H9 (cell line): ENCODE results near the gene ERI3. TPM values are rescaled to one million over a fixed set of nuclear protein-coding genes. Genes with fewer than 3 reads are reported as not detected.

Experiments used
- DNase-seq: peaks from one replicate; pipeline ENCODE4 v3.0.0-alpha.2; 2017
- H2AFZ ChIP-seq: one replicate; pipeline ENCODE4 v1.6.1; 2013; ENCODE audit warnings: mild to moderate bottlenecking, low read length, control low read depth, moderate library complexity
- H2AK5ac ChIP-seq: 2 replicates; pipeline ENCODE4 v1.6.1; 2013; ENCODE audit warnings: low read length, control low read depth, mixed read lengths; ENCODE audit not compliant: insufficient read length
- H2BK120ac ChIP-seq: one replicate; pipeline ENCODE4 v1.6.1; 2013; ENCODE audit warnings: low read depth, mild to moderate bottlenecking, low read length, control low read depth, inconsistent platforms; ENCODE audit not compliant: poor library complexity, severe bottlenecking
- H2BK12ac ChIP-seq: 2 replicates; pipeline ENCODE4 v1.6.1; 2013; ENCODE audit warnings: low read length, control low read depth, mixed read lengths, low read depth; ENCODE audit not compliant: insufficient read length
- H2BK15ac ChIP-seq: 2 replicates; pipeline ENCODE4 v1.6.1; 2013; ENCODE audit warnings: low read depth, low read length, control low read depth
- H2BK20ac ChIP-seq: one replicate; pipeline ENCODE4 v1.6.1; 2013; ENCODE audit warnings: low read depth, mild to moderate bottlenecking, low read length, control low read depth, inconsistent platforms; ENCODE audit not compliant: poor library complexity, severe bottlenecking
- H2BK5ac ChIP-seq: 2 replicates; pipeline ENCODE4 v1.6.1; 2013; ENCODE audit warnings: low read length, control low read depth, mixed read lengths; ENCODE audit not compliant: insufficient read length
- H3K14ac ChIP-seq: 2 replicates; pipeline ENCODE4 v1.6.1; 2013; ENCODE audit warnings: low read length, control low read depth; ENCODE audit not compliant: insufficient read depth
- H3K18ac ChIP-seq: 2 replicates; pipeline ENCODE4 v1.6.1; 2013; ENCODE audit warnings: low read depth, mild to moderate bottlenecking, mixed read lengths, low read length, control low read depth; ENCODE audit not compliant: insufficient read length
- H3K23ac ChIP-seq: 2 replicates; pipeline ENCODE4 v1.6.1; 2013; ENCODE audit warnings: low read length, control low read depth, mixed read lengths, low read depth; ENCODE audit not compliant: insufficient read length
- H3K23me2 ChIP-seq: 2 replicates; pipeline ENCODE4 v1.6.1; 2013; ENCODE audit warnings: low read depth, mild to moderate bottlenecking, mixed read lengths, low read length, control low read depth; ENCODE audit not compliant: insufficient read length, poor library complexity, severe bottlenecking
- H3K27ac ChIP-seq: 2 replicates; pipeline ENCODE4 v1.5.1; 2013; ENCODE audit warnings: low read length, control low read depth, mixed read lengths, low read depth; ENCODE audit not compliant: insufficient read length
- H3K27me3 ChIP-seq: 2 replicates; pipeline ENCODE4 v1.6.1; 2013; ENCODE audit warnings: low read length, control low read depth, inconsistent platforms; ENCODE audit not compliant: insufficient read depth
- H3K4ac ChIP-seq: 2 replicates; pipeline ENCODE4 v1.6.1; 2013; ENCODE audit warnings: low read depth, mild to moderate bottlenecking, control low read depth, inconsistent platforms, low read length, moderate library complexity
- H3K4me1 ChIP-seq: 2 replicates; pipeline ENCODE4 v1.6.1; 2013; ENCODE audit warnings: low read length, control low read depth, inconsistent platforms; ENCODE audit not compliant: insufficient read depth
- H3K4me2 ChIP-seq: 2 replicates; pipeline ENCODE4 v1.6.1; 2013; ENCODE audit warnings: low read length, control low read depth, mixed read lengths; ENCODE audit not compliant: insufficient read length, insufficient read depth
- H3K56ac ChIP-seq: 2 replicates; pipeline ENCODE4 v1.6.1; 2013; ENCODE audit warnings: low read depth, mild to moderate bottlenecking, mixed read lengths, low read length, control low read depth; ENCODE audit not compliant: insufficient read length
- H3K79me1 ChIP-seq: 2 replicates; pipeline ENCODE4 v1.6.1; 2013; ENCODE audit warnings: low read depth, mild to moderate bottlenecking, moderate library complexity, low read length, control low read depth, inconsistent platforms; ENCODE audit not compliant: insufficient read depth, poor library complexity, severe bottlenecking
- H3K79me2 ChIP-seq: 2 replicates; pipeline ENCODE4 v1.6.1; 2013; ENCODE audit warnings: low read length, control low read depth, inconsistent platforms; ENCODE audit not compliant: insufficient read depth
- H3K9ac ChIP-seq: 2 replicates; pipeline ENCODE4 v1.6.1; 2013; ENCODE audit warnings: low read length, control low read depth, mixed read lengths; ENCODE audit not compliant: insufficient read length; ENCODE audit errors: extremely low read depth
- H3K9me3 ChIP-seq: one replicate; pipeline ENCODE4 v1.6.1; 2013; ENCODE audit warnings: low read depth, low read length, inconsistent platforms; ENCODE audit not compliant: control insufficient read depth
- H3T11ph ChIP-seq: one replicate; pipeline ENCODE4 v1.6.1; 2013; ENCODE audit warnings: mild to moderate bottlenecking, low read length, control low read depth, inconsistent platforms
- H4K20me1 ChIP-seq: one replicate; pipeline ENCODE4 v1.6.1; 2013; ENCODE audit not compliant: control insufficient read depth, insufficient read length, insufficient read depth
- H4K5ac ChIP-seq: 2 replicates; pipeline ENCODE4 v1.6.1; 2013; ENCODE audit warnings: low read depth, mild to moderate bottlenecking, mixed read lengths, low read length, control low read depth; ENCODE audit not compliant: insufficient read length
- H4K8ac ChIP-seq: replicated peaks from 2 replicates; pipeline ENCODE4 v1.6.1; 2013; ENCODE audit warnings: low read length, control low read depth, mixed read lengths, low read depth; ENCODE audit not compliant: insufficient read length
- H4K91ac ChIP-seq: 2 replicates; pipeline ENCODE4 v1.6.1; 2013; ENCODE audit warnings: low read depth, mild to moderate bottlenecking, moderate library complexity, mixed read lengths, low read length, control low read depth; ENCODE audit not compliant: insufficient read length
- H3K27ac Mint-ChIP-seq, 3 experiments: 2 replicates in 2 of 3; 3 replicates in 1 of 3; pipeline ENCODE4 v1.8.0; 2020 to 2021; ENCODE audit warnings: mixed read lengths in 3 of 3, mild to moderate bottlenecking in 1 of 3, moderate library complexity in 1 of 3
- H3K27me3 Mint-ChIP-seq: 2 replicates; pipeline ENCODE4 v1.8.0; 2021; ENCODE audit warnings: low read depth, mild to moderate bottlenecking, moderate library complexity, mixed read lengths
- H3K36me3 Mint-ChIP-seq, 3 experiments: 2 replicates in 2 of 3; 3 replicates in 1 of 3; pipeline ENCODE4 v1.8.0; 2020 to 2021; ENCODE audit warnings: low read depth in 3 of 3, mixed read lengths in 3 of 3; ENCODE audit not compliant: insufficient read depth in 1 of 3
- H3K4me1 Mint-ChIP-seq, 2 experiments: 2 replicates each; pipeline ENCODE4 v1.8.0; 2020; ENCODE audit warnings: mixed read lengths in 2 of 2
- H3K4me3 Mint-ChIP-seq, 2 experiments: 2 replicates in 1 of 2; 3 replicates in 1 of 2; pipeline ENCODE4 v1.8.0; 2020 to 2021; ENCODE audit warnings: mild to moderate bottlenecking in 2 of 2, mixed read lengths in 2 of 2, moderate library complexity in 1 of 2
- H3K9me3 Mint-ChIP-seq, 2 experiments: 2 replicates in 1 of 2; 3 replicates in 1 of 2; pipeline ENCODE4 v1.8.0; 2020; ENCODE audit warnings: mild to moderate bottlenecking in 2 of 2, mixed read lengths in 2 of 2, moderate library complexity in 1 of 2
- WGBS: extraction: QIAGEN DNeasy Blood & Tissue Kit; methylation state at CpG from one replicate; pipeline ENCODE4 v1.1.7; 2013; ENCODE audit warnings: missing lambda C conversion rate, low lambda C conversion rate, mixed read lengths; ENCODE audit not compliant: insufficient read length; ENCODE audit errors: extremely low coverage; 5-methylcytosine and 5-hydroxymethylcytosine counted together
- total RNA-seq: library from RNA; stranded (reverse); gene quantifications from 2 replicates; pipeline ENCODE4 v1.2.1, GENCODE V29; 2021
- TF ChIP-seq, protein P1 (sequence below): fragments of 200-600 bp; sonication (generic); conservative IDR thresholded peaks from 3 replicates; pipeline ENCODE4 v1.8.0; 2021; ENCODE audit warnings: antibody characterized with exemption, mild to moderate bottlenecking

The ERI3 gene
- total RNA-seq, 1 experiment from 2014 or later, result 61.6 TPM

GRCh38 chr1:44327679-44328491 lies 27.2 kb downstream of the ERI3 start:
- Histone ChIP-seq H3K23ac (no peak overlapping the region), H3K56ac (no peak overlapping the region), H3K4me1 (peaks cover 15% of the 10 kb centered on the region), H2AFZ (no peak overlapping the region), H3K9ac (no peak overlapping the region), H3K27ac (no peak overlapping the region), H3K14ac (no peak overlapping the region), H3K4ac (no peak overlapping the region), H2BK120ac (no peak overlapping the region), H3T11ph (no peak overlapping the region), H3K79me2 (no peaks in the 10 kb centered on the region), H4K8ac (no peak overlapping the region), H3K9me3 (no peaks in the 10 kb centered on the region), H2BK15ac (no peak overlapping the region), H2BK12ac (no peak overlapping the region), H2AK5ac (no peak overlapping the region), H2BK5ac (no peak overlapping the region), H2BK20ac (no peak overlapping the region), H3K18ac (no peak overlapping the region), H3K4me2 (no peak overlapping the region), H3K79me1 (no peaks in the 10 kb centered on the region), H4K91ac (no peak overlapping the region), H3K27me3 (no peaks in the 10 kb centered on the region), H4K5ac (no peak overlapping the region), H3K23me2 (no peaks in the 10 kb centered on the region), H4K20me1 (no peaks in the 10 kb centered on the region)
- H3K27me3 Mint-ChIP-seq, result no peaks in the 10 kb centered on the region
- peaks cover 3 to 20% (median 4%) of the 10 kb centered on the region in 3 experiments; a peak in 5 of 7 replicates for H3K36me3 Mint-ChIP-seq
- peaks cover 29 to 39% of the 10 kb centered on the region in 2 experiments for H3K4me1 Mint-ChIP-seq
- TF ChIP-seq, protein P1, sequence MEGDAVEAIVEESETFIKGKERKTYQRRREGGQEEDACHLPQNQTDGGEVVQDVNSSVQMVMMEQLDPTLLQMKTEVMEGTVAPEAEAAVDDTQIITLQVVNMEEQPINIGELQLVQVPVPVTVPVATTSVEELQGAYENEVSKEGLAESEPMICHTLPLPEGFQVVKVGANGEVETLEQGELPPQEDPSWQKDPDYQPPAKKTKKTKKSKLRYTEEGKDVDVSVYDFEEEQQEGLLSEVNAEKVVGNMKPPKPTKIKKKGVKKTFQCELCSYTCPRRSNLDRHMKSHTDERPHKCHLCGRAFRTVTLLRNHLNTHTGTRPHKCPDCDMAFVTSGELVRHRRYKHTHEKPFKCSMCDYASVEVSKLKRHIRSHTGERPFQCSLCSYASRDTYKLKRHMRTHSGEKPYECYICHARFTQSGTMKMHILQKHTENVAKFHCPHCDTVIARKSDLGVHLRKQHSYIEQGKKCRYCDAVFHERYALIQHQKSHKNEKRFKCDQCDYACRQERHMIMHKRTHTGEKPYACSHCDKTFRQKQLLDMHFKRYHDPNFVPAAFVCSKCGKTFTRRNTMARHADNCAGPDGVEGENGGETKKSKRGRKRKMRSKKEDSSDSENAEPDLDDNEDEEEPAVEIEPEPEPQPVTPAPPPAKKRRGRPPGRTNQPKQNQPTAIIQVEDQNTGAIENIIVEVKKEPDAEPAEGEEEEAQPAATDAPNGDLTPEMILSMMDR, result no peak
- peak overlapping the region in 1 of 3 experiments; percentile 22; a peak in 1 of 7 replicates for H3K27ac Mint-ChIP-seq
- peak; percentile 58 for DNase-seq
- H3K9me3 Mint-ChIP-seq, result no peaks in the 10 kb centered on the region
- peak overlapping the region in 1 of 2 experiments; percentile 12; a peak in 1 of 5 replicates for H3K4me3 Mint-ChIP-seq
- WGBS, result no CpG with 5 or more reads among the region's 8 CpGs
